ENCODE data around the gene F2.

F2 gene

DNA sequence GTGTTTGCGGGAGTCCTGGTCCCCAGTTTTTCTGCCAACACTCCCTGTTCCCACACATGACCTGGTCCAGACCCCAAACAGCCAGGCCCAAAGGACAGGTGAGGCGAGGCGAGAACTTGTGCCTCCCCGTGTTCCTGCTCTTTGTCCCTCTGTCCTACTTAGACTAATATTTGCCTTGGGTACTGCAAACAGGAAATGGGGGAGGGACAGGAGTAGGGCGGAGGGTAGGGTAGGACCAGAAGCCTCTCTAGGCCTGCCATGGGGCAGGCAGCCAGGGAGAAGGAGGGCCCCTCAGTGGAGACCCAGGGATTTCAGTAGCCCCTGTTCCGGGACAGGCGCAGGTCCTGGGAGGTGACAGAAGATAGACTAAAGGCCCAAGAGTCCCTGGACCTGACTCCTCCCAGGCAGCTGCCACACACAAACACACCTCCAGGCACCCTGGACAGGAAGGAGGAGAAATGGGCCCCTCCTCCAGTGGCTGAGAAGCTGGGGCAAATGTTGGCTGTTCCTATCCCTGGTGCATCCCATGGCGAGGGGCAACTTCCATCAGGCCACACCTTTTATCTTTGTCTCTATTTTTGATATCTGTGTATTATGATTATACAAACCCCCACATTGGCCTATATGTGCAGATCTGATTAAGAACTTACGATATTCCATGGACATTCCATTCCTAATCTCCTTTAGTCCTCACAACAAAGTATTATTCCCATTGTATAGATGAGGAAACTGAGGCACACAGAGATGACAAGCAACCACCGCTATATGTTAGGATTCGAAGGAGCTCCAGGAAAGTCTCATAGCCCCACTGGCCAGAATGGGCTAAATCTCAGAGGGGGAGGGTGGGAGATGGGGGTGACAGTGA lies 626 bp upstream of the F2 start:
- DNase-seq, result no peak

DNA sequence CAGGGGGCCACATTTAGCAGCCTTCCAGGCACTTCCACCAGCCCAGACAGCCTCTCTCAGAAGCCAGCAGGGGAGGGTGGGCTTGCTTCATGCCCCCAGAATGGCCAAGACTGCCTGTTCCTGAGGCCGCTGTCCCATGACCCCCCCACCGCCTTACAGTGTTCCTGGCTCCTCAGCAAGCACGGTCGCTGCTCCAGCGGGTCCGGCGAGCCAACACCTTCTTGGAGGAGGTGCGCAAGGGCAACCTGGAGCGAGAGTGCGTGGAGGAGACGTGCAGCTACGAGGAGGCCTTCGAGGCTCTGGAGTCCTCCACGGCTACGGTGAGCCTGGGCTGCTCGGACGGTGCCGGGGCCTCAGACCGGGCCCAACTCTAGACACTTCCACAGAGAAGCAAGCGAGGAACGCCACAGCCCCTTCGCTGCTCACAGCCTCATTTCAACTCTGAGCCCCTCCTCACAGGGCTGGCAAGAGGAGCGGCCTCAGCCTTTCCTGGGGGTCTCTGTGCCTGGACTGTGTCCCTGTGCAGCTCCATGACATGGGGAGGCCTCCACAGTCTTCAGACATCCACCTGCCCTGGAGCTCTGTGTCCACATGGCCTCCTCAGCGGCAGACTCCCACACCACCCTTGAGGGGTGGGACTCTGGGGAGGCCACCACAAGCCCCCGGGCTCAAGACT lies 668 bp downstream of the F2 start:
- DNase-seq, result no peak

DNA sequence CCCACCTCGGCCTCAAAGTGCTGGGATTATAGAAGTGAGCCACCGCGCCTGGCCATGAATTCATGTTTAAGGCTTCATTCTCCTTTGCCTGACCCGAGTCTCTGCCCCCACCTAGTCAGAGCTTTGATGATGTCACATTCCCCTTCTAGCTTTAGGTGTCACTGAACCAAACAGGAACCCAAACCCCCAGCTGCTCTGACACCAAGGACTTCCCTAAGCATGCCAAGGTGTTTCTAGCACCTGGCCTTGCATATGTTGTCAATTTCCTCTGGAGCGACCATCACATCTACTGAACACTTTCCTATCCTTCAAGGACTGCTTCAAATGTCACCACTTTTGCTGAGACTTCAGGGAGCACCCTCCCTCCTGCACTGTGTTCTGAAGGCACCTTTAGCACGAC lies 2.3 kb downstream of the F2 start:
- no peak for DNase-seq

DNA sequence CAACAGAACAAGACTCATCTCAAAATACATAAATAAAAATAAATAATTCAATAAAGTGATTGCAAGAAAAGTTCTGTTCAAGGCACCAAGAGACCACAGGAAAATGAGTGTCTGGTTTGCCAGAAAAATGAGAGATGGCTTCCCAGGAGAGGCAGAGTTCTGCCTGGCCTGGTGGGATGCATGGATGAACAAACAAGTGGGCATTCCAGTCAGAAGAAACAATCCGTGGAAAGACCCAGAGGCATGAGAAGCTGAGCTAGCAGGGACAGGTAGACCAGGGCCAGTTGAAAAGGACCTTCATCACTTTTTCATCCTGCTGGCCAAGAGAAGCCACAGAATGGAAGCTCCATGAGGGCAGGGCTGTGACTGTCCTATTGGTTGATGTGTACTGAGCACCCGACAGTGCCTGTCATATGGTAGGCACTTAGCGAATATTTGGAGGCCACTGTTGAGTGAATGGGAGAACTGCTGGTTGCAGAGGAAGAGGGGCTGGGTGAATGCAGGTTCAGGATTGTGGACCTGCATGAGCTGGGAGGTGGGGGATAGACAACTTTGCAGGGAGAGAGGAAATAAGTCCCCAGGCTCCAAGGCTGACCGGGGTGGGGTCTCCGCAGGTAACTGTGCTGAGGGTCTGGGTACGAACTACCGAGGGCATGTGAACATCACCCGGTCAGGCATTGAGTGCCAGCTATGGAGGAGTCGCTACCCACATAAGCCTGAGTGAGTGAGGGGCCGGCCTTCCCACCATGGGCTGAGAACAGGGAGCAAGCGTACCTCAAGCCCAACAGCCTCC lies 3.7 kb downstream of the F2 start:
- no peak for DNase-seq

DNA sequence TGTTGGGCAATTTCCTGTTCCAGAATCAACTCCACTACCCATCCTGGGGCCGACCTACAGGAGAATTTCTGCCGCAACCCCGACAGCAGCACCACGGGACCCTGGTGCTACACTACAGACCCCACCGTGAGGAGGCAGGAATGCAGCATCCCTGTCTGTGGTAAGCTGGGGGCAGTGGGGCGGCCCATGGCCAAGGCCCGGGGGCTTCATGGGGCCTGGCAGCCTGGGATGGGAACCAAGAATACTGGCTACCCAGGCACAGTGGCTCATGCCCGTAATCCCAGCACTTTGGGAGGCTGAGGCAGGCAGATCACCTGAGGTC lies 4.3 kb downstream of the F2 start:
- no peak for DNase-seq

DNA sequence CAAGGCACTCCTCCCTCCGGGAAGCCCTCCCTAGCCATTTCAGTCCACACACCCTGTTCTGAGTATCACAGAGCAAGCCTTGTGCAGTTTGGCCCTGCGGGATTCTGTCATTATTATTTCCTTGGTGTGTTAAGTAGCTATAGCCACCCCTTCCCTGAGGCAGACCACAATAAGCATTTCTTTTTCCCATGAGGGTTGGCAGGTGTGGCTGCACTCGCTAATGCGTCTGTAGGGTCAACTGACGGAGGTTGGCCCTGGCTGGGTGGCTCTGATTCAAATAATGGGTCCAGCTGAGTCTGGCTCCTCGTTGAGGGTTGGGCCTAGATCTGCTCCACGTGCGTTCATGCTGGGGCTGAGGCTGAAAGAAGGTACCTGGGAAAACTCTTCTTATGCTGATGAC lies 5.1 kb downstream of the F2 start:
- no peak for DNase-seq

DNA sequence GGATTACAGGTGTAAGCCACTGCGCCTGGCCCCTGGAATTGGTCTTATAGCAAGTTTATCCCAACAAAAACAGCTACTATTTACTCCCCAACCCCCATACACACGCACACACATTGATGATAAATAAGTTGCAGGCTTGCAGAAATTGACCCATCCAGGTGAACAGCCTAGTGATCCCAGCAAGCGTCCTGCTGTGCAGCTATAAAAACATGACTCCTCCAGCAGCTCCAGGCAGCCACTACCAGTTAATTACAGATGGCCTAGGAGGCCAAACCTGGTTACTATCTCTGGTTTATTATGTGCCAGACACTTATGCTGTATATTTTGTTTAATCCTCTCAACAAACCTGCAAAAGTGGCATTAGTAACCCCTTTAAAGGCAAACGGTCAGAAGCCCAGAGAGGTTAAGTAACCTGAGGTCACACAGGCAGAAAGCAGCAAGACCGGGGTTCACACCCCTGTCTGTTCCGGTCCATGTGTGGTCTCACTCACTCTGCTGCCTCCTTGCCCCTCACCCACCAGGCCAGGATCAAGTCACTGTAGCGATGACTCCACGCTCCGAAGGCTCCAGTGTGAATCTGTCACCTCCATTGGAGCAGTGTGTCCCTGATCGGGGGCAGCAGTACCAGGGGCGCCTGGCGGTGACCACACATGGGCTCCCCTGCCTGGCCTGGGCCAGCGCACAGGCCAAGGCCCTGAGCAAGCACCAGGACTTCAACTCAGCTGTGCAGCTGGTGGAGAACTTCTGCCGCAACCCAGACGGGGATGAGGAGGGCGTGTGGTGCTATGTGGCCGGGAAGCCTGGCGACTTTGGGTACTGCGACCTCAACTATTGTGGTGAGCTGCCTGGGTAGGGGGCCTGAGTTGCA lies 6.6 kb downstream of the F2 start:
- DNase-seq, result no peak

DNA sequence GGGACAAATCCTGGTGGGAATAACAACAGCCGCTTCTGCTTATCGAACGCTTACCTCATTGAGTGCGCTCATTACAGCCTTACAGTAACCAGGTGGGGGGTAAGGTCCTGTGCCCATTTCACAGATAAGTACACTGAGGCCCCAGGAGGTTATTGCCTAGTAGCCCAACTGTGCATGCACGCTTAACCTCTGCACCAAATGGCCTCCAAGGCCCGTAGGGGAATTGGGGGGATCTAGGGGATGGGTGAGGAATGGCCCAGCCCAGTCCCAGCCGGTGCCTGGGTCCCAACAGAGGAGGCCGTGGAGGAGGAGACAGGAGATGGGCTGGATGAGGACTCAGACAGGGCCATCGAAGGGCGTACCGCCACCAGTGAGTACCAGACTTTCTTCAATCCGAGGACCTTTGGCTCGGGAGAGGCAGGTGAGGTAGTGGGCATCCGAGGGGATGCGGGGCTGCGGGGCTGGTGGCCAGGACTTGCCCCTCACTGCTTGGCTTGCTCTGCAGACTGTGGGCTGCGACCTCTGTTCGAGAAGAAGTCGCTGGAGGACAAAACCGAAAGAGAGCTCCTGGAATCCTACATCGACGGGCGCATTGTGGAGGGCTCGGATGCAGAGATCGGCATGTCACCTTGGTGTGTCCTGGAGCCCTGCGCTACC lies 7.3 kb downstream of the F2 start:
- DNase-seq, result no peak

DNA sequence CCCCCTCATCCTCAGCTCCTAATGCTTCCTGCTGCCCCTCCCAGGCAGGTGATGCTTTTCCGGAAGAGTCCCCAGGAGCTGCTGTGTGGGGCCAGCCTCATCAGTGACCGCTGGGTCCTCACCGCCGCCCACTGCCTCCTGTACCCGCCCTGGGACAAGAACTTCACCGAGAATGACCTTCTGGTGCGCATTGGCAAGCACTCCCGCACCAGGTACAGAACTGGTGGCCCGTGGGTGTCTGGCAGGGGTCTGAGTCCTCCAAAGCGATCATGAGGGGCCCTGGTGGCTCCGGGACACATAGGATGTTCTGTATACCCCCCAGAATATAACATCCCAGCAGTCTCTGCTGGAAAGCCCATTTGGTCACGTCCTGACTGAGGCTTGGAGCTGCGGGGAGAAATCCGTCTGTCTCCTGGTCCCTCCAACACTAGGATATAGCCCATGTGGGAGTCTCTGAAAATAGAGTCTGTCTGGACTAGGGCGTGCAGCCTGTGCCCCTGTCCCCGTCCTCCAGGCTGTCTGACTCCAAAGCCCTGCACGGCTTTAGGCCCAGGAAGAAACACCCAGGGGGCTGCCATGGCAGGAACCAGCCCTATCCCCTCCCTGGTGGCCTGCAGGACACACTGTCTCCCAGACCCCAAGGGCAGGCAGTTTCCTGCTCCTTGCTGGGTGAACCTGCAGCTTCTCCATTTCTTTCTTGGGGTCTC lies 9.1 kb downstream of the F2 start:
- no peak for DNase-seq

DNA sequence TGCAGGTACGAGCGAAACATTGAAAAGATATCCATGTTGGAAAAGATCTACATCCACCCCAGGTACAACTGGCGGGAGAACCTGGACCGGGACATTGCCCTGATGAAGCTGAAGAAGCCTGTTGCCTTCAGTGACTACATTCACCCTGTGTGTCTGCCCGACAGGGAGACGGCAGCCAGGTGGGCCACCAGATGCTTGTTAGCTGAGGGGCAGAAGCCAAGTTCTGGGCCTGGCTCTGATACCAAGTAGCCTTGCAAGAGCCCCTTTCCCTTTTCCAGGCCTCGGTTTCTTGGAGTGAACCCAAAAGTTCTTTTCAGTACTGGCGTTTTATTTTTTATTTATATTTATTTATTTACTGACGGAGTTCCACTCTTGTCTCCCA lies 9.6 kb downstream of the F2 start:
- DNase-seq, result no peak

DNA sequence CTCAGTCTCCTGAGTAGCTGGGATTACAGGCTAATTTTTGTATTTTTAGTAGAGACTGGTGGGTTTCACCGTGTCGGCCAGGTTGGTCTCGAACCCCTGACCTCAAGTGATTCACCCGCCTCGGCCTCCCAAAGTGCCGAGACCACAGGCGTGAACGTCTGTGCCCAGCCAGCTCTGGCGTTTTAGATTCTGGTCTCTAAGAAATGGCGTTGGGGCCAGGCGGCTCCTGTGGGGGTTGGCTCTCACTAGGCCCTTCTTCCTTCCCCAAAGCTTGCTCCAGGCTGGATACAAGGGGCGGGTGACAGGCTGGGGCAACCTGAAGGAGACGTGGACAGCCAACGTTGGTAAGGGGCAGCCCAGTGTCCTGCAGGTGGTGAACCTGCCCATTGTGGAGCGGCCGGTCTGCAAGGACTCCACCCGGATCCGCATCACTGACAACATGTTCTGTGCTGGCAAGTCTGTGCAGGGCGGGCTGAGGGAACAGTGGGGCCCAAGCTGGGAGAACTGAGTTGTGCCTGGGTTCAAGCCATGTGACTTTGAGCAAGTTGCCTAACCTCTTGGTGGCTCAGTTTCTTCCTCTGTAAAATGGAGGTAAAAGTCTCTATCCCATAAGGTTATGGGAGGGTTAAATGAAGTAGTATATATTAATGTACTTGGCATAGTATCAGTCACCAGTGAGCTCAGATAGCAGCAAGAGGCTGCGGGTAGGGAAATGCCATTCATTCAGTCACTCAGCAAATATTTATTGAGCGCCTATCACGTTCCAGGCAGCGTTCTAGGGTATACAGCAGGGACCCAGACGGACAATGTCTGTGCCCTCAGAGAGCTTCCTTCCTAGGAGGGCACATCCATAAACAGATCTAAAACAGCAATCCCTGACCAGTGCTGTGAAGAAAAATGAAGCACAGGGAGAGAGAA lies 10.4 kb downstream of the F2 start:
- no peak for DNase-seq

DNA sequence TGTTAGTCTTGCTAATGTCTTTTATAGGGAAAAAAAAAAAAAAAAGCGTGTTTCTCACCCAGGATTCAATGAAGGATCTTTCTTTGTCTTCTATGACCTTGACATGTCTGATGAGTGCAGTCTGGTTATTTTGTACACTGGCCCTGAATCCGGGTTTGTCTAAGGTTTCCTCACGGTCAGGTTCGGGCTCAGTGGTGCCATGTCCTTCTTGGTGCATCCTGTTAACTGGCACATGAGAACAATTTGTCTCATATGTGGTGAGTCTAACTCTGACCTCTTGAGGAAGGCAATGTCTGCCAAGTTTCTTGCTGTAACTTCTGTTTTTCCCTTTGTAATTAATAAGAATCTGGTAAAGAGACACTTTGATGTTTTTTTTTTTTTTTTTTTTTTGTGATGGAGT lies 12.5 kb downstream of the F2 start:
- no peak for DNase-seq

DNA sequence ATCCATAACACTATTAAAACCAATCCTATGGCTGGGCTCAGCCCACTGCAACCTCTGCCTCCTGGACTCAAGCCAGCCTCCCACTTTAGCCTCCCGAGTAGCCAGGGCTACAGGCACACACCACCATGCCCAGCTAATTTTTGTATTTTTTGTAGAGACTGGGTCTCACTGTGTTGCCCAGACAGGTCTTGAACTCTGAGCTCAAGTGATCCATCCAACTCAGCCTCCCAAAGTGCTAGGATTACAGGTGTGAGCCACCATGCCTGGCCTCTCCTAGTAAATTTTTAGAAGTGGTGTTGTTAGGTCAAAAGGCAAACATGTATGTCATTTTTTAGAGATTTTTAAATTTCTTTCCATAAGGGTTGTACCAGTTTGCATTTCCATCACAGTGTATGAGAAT lies 14.2 kb downstream of the F2 start:
- DNase-seq, result no peak

DNA sequence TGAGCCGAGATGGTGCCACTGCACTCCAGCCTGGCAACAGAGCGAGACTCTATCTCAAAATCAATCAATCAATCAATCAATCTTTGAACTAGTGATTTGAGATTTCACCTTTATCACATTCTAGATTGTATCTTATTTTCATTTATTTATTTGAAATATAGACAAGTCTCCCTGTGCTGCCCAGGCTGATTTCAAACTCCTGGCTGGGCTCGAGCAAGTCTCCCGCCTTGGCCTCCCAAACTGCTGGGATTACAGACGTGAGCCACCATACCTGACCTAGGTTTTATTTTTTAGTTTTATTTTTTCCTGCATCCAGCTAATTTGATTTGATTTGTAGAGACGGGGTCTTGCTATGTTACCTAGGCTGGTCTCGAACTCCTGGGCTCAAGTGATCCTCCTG lies 17.1 kb downstream of the F2 start:
- DNase-seq, result no peak

DNA sequence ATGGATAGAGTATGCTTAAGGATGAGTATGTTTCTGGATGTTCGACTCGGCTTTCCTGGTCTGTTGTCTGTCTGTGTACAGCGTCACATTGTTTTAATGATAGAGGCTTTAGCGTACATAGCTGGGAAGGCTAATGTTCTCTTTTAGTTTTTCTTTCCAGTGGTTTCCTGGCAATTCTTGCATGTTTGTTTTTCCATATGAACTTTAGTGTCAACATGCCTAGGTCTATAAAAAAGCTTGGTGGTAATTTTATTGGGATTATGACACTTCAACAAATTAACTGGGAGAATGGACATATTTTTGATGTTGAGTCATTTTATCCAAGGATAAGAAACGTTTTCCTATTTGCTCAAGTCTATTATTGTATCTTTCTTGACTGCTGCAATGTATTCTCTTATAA lies 17.6 kb downstream of the F2 start:
- DNase-seq, result no peak

DNA sequence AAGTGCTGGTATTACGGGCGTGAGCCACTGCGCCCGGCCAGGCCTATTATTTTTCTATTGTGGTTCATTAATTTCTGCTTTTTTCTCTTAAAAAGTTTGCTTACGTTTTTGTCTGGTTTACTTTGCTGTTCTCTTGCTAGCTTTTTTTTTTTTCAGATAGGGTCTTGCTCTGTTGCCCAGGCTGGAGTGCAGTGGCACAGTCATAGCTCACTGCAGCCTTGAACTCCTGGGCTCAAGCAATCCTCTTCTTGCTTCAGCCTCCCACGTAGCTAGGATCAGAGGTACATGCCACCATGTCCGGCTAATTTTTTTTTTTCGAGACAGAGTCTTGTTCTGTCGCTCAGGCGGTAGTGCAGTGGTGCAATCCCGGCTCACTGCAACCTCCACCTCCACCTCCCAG lies 18.7 kb downstream of the F2 start:
- no peak for DNase-seq

DNA sequence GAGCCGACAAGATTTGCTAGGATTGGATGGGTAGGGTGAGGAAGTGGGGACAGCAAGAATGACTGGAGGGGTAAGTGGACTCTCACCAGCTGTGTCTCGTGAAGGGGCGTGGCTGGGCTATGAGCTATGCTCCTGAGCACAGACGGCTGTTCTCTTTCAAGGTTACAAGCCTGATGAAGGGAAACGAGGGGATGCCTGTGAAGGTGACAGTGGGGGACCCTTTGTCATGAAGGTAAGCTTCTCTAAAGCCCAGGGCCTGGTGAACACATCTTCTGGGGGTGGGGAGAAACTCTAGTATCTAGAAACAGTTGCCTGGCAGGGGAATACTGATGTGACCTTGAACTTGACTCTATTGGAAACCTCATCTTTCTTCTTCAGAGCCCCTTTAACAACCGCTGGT lies 19.9 kb downstream of the F2 start:
- DNase-seq, result no peak

DNA sequence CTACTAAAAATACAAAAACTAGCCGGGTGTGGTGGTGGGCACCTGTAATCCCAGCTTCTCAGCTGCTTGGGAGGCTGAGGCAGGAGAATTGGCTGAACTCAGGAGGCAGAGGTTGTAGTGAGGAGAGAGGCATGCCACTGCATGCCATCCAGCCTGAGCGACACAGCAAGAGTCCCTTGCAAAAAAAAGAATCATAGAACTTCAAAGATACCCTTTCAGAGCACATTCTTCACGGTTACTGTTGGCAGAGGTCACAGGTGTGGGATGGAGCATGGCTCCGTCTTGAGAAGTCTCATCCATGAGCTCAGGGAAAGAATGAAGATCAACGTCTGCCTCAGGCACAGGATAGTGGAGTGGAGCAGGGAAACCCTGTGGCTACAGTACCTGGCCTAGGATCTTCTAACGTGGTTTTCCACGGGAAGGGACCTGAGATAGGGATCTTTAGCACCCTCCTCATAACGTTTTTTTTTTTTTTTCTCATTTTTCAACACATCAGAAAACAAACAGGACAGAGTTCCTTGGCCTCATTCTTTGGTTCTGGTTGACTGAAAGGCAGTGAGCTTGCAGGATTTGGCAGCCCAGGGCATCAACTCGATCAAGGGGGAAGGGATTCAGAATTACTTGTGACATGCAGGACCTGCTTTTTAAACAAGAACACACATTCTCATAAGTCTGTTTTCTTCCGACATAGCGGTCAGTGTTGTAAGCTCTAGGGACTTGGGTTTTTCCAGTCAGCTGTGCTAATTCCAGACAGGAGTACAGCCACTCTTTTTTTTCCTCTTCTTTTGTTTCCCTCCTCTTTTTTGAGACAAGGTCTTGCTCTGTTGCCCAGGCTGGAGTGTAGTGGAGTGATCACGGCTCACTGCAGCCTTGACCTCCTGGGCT lies 22.8 kb downstream of the F2 start:
- no peak for DNase-seq

DNA sequence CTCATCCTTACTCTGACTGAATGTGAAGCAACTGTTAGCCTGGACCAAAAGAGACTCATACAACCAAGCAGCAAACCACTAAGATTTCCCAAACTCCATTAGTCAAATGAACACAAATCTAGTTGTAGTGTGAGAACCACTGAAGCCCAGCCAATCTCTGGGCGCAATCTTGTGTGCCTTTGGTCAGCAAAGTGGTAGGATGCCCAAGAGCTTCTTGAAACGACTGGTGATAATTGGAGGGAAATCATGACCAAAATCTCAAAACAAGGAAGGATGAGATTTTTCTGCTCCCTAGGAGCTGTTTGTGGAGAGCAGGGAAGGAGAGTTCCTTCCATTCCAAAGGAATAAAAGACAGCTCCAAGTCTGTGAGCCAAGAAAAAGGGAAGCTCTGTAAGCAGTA lies 24.0 kb downstream of the F2 start:
- no peak for DNase-seq

Data from activated CD4-positive, CD25-positive, alpha-beta regulatory T cell treated with anti-CD3 and anti-CD28 coated beads, Interleukin-2, amount 50 U/mL, for 72 hours (primary cell).